Endodermal cell (in vitro differentiated cells): ENCODE measurements around the gene ST3GAL6. TPM values are rescaled to one million over a fixed set of nuclear protein-coding genes. Genes with fewer than 3 reads are reported as not detected.

ENCODE experiments used
- DNase-seq: peaks from one replicate; pipeline ENCODE4 v3.0.0-alpha.2; 2017
- H3K27ac ChIP-seq: 2 replicates; pipeline ENCODE4 v1.5.1; 2013; ENCODE audit warnings: mild to moderate bottlenecking, low read depth, low read length, moderate library complexity
- H3K27me3 ChIP-seq: 2 replicates; pipeline ENCODE4 v1.6.1; 2013; ENCODE audit warnings: mild to moderate bottlenecking, low read length, moderate library complexity; ENCODE audit not compliant: insufficient read depth, control insufficient read depth, poor library complexity, severe bottlenecking
- H3K36me3 ChIP-seq: 2 replicates; pipeline ENCODE4 v1.7.0; 2013; ENCODE audit warnings: mild to moderate bottlenecking, low read length, moderate library complexity; ENCODE audit not compliant: control insufficient read depth, insufficient read depth
- H3K4me1 ChIP-seq: one replicate; pipeline ENCODE4 v1.7.0; 2013; ENCODE audit warnings: low read length; ENCODE audit not compliant: control insufficient read depth, insufficient read depth
- H3K4me3 ChIP-seq: 2 replicates; pipeline ENCODE4 v1.5.1; 2013; ENCODE audit warnings: mild to moderate bottlenecking, low read length, moderate library complexity
- H3K9ac ChIP-seq: 2 replicates; pipeline ENCODE4 v1.6.1; 2013; ENCODE audit warnings: mild to moderate bottlenecking, low read length, moderate library complexity; ENCODE audit not compliant: poor library complexity, severe bottlenecking; ENCODE audit errors: extremely low read depth
- H3K9me3 ChIP-seq: 2 replicates; pipeline ENCODE4 v1.6.1; 2013; ENCODE audit warnings: mild to moderate bottlenecking, low read length, moderate library complexity; ENCODE audit not compliant: control insufficient read depth
- H3K27ac Mint-ChIP-seq: 2 replicates; pipeline ENCODE4 v1.8.0; 2020; ENCODE audit warnings: mixed read lengths
- H3K27me3 Mint-ChIP-seq: 2 replicates; pipeline ENCODE4 v1.8.0; 2021; ENCODE audit warnings: mild to moderate bottlenecking, mixed read lengths; ENCODE audit not compliant: insufficient read depth
- H3K36me3 Mint-ChIP-seq: 2 replicates; pipeline ENCODE4 v1.8.0; 2020; ENCODE audit warnings: low read depth, mixed read lengths
- H3K4me1 Mint-ChIP-seq: 2 replicates; pipeline ENCODE4 v1.8.0; 2020; ENCODE audit warnings: mixed read lengths
- H3K4me3 Mint-ChIP-seq: 2 replicates; pipeline ENCODE4 v1.8.0; 2020; ENCODE audit warnings: mild to moderate bottlenecking, moderate library complexity, mixed read lengths
- H3K9me3 Mint-ChIP-seq: 2 replicates; pipeline ENCODE4 v1.8.0; 2020; ENCODE audit warnings: mild to moderate bottlenecking, mixed read lengths
- CTCF ChIP-seq: fragments of 200-600 bp; sonication (generic); conservative IDR thresholded peaks from 2 replicates; pipeline ENCODE4 v1.5.0; 2021; ENCODE audit warnings: antibody characterized with exemption, mild to moderate bottlenecking
- WGBS, 2 experiments: methylation state at CpG; one replicate each; pipeline versions ENCODE4 v1.1.5 to v1.1.7; 2013; ENCODE audit warnings: missing lambda C conversion rate in 2 of 2, mixed read lengths in 1 of 2; ENCODE audit not compliant: insufficient coverage in 1 of 2, insufficient read length in 1 of 2; 5-methylcytosine and 5-hydroxymethylcytosine counted together
- total RNA-seq, 2 donors: library from RNA; stranded (reverse); fragmentation: NEBNext Ultra II Directional in 1 of 2; extraction: Animal tissue kit (Norgen Biotek cat#: 25700) in 1 of 2; gene quantifications; 2 replicates in 1 of 2; 3 replicates in 1 of 2; pipeline ENCODE4 v1.2.1, GENCODE V29; 2021

The ST3GAL6 gene
- total RNA-seq, 2 donors from 2014 or later: 8.1 to 9.9 TPM

DNA sequence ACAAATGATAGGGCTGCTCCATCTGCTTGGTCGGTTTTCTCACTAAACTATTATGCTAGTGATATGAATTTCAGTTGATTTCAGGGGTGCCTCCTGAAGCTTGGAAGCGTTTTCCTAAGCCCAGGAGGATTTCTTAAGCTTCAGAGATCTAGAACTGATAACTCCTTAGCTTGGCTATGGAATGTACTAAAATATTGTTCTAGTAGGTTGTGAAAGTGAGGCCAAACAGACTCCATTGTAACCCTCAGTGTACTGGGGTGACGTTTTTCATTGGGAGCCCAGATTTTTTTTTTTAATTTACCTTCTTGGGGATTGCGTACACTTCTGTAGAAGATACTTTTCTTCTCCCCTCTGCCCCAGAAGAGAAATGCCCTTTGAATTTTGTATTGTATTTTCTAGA lies 17.0 kb upstream of the ST3GAL6 start:
- Histone ChIP-seq H3K9me3 (no peaks in the 10 kb centered on the region), H3K4me3 (no peak overlapping the region), H3K27ac (no peak overlapping the region), H3K36me3 (no peaks in the 10 kb centered on the region), H3K9ac (no peak overlapping the region), H3K4me1 (no peaks in the 10 kb centered on the region), H3K27me3 (peaks cover 19% of the 10 kb centered on the region)
- DNase-seq: no peak
- H3K36me3 Mint-ChIP-seq: no peaks in the 10 kb centered on the region
- no peaks in the 10 kb centered on the region for H3K9me3 Mint-ChIP-seq
- peaks cover 30% of the 10 kb centered on the region for H3K27me3 Mint-ChIP-seq
- TF ChIP-seq CTCF: no peak
- peaks cover 17% of the 10 kb centered on the region for H3K4me1 Mint-ChIP-seq
- 94 to 100% methylated on average over 3 to 4 of the region's 4 CpGs for WGBS, 2 experiments
- no peak overlapping the region for H3K27ac Mint-ChIP-seq
- no peak overlapping the region for H3K4me3 Mint-ChIP-seq

GRCh38 chr3:98746882-98747281 lies 16.3 kb upstream of the ST3GAL6 start:
- WGBS, 2 experiments: 80 to 95% methylated on average over 1 to 4 of the region's 4 CpGs

DNA sequence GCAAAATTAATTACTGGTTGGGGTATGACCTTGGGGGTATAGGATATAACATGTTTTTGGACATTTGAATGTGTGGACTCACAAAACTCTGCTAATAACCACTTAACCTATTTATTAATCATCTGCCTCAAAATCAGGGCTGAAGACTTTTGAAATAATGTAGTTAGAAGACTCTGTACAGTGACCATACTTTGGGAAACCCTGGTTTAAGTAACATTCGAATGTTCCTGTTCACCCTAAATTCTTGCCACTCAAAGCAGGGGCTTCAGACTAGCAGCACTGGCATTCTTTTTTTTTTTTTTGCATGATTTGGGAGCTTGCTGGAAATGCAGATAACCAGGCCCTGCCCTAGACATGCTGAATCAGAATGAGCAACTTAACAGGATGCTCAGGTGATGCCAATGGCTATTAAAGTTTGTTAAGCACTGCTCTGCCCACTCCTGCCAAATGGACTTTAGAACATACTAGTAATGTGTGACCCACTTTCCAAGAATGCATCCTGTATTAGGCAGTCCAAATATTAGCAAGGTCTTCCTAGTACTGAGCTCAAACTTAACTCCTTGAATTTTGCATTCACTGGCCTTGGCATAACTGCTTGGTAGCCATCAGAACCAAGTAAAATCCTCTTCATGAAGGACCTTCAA lies 12.7 kb upstream of the ST3GAL6 start:
- no peak overlapping the region for H3K27ac ChIP-seq
- DNase-seq: no peak
- H3K4me3 ChIP-seq: no peak overlapping the region
- peaks cover 47% of the 10 kb centered on the region for H3K27me3 Mint-ChIP-seq
- H3K4me1 Mint-ChIP-seq: peaks cover 14% of the 10 kb centered on the region
- WGBS, 2 experiments: 85 to 88% methylated on average over 1 of the region's 1 CpG
- no peaks in the 10 kb centered on the region for H3K9me3 Mint-ChIP-seq
- no peak overlapping the region for H3K9ac ChIP-seq
- TF ChIP-seq CTCF: no peak
- H3K36me3 Mint-ChIP-seq: no peaks in the 10 kb centered on the region
- H3K36me3 ChIP-seq: no peaks in the 10 kb centered on the region
- peaks cover 52% of the 10 kb centered on the region for H3K27me3 ChIP-seq
- H3K4me1 ChIP-seq: no peaks in the 10 kb centered on the region
- no peak overlapping the region for H3K27ac Mint-ChIP-seq
- H3K9me3 ChIP-seq: no peaks in the 10 kb centered on the region
- no peak overlapping the region for H3K4me3 Mint-ChIP-seq

More at GRCh38 chr3:98746882-98747281, 16.3 kb upstream of the ST3GAL6 start:
- Mint-ChIP-seq H3K27ac (no peak overlapping the region), H3K4me1 (peaks cover 14% of the 10 kb centered on the region), H3K4me3 (no peak overlapping the region), H3K27me3 (peaks cover 31% of the 10 kb centered on the region), H3K9me3 (no peaks in the 10 kb centered on the region), H3K36me3 (no peaks in the 10 kb centered on the region)
- Histone ChIP-seq H3K36me3 (no peaks in the 10 kb centered on the region), H3K27me3 (peaks cover 24% of the 10 kb centered on the region), H3K9ac (no peak overlapping the region), H3K4me3 (no peak overlapping the region), H3K4me1 (no peaks in the 10 kb centered on the region), H3K9me3 (no peaks in the 10 kb centered on the region), H3K27ac (no peak overlapping the region)
- TF ChIP-seq CTCF: no peak
- DNase-seq: no peak
